Nephron (organoid): ENCODE data around the gene TNN.

Experiments used
- H3K27ac Mint-ChIP-seq, 3 experiments: 2 replicates each; pipeline ENCODE4 v1.8.0; 2020; ENCODE audit warnings: mixed read lengths in 3 of 3, mild to moderate bottlenecking in 2 of 3, moderate library complexity in 1 of 3
- H3K27me3 Mint-ChIP-seq: 2 replicates; pipeline ENCODE4 v1.8.0; 2021; ENCODE audit warnings: low read depth, mild to moderate bottlenecking, moderate library complexity, mixed read lengths
- H3K36me3 Mint-ChIP-seq: 2 replicates; pipeline ENCODE4 v1.8.0; 2020; ENCODE audit warnings: low read depth, mixed read lengths
- H3K4me1 Mint-ChIP-seq: 2 replicates; pipeline ENCODE4 v1.8.0; 2020; ENCODE audit warnings: mixed read lengths
- H3K4me3 Mint-ChIP-seq, 3 experiments: 2 replicates each; pipeline ENCODE4 v1.8.0; 2020; ENCODE audit warnings: mild to moderate bottlenecking in 3 of 3, mixed read lengths in 3 of 3, moderate library complexity in 2 of 3
- H3K9me3 Mint-ChIP-seq: 2 replicates; pipeline ENCODE4 v1.8.0; 2020; ENCODE audit warnings: mixed read lengths
- CTCF ChIP-seq, 3 experiments: fragments of 200-600 bp; sonication (generic); IDR thresholded peaks; one replicate each; pipeline ENCODE4 v1.5.0; 2021; ENCODE audit warnings: antibody characterized with exemption in 3 of 3; ENCODE audit not compliant: unreplicated experiment in 3 of 3

The TNN gene

GRCh38 chr1:175186433-175187160 is 119.0 kb downstream of the TNN start:
- no peak overlapping the region for H3K27ac Mint-ChIP-seq
- peaks cover under 1% of the 10 kb centered on the region for H3K4me1 Mint-ChIP-seq
- H3K27me3 Mint-ChIP-seq: peaks cover 56% of the 10 kb centered on the region
- no peaks in the 10 kb centered on the region for H3K36me3 Mint-ChIP-seq
- no peaks in the 10 kb centered on the region for H3K9me3 Mint-ChIP-seq
- no peak for TF ChIP-seq CTCF (IDR thresholded peaks at IDR 0.05; ENCODE audit: unreplicated experiment in 3 of 3)
- no peak overlapping the region for H3K4me3 Mint-ChIP-seq

- no peak overlapping the region for H3K4me3 Mint-ChIP-seq
- H3K36me3 Mint-ChIP-seq: no peaks in the 10 kb centered on the region
- peaks cover 13% of the 10 kb centered on the region for H3K4me1 Mint-ChIP-seq
Observed at GRCh38 chr1:175188936-175189335, 121.3 kb downstream of the TNN start.

GRCh38 chr1:175191659-175192058 is 124.0 kb downstream of the TNN start:
- H3K4me3 Mint-ChIP-seq: peak overlapping the region; percentile 88 to 91 (median 90)
- no peak for TF ChIP-seq CTCF (IDR thresholded peaks at IDR 0.05; ENCODE audit: unreplicated experiment in 3 of 3)
- no peaks in the 10 kb centered on the region for H3K36me3 Mint-ChIP-seq
- H3K27ac Mint-ChIP-seq: no peak overlapping the region
- H3K9me3 Mint-ChIP-seq: no peaks in the 10 kb centered on the region
- peaks cover 64% of the 10 kb centered on the region for H3K27me3 Mint-ChIP-seq
- H3K4me1 Mint-ChIP-seq: peaks cover 13% of the 10 kb centered on the region

More at GRCh38 chr1:175188936-175189335, 121.3 kb downstream of the TNN start:
- H3K27me3 Mint-ChIP-seq: peaks cover 66% of the 10 kb centered on the region
- no peak overlapping the region for H3K27ac Mint-ChIP-seq
- TF ChIP-seq CTCF (IDR thresholded peaks at IDR 0.05; ENCODE audit: unreplicated experiment in 3 of 3): no peak
- H3K9me3 Mint-ChIP-seq: no peaks in the 10 kb centered on the region

- no peak for TF ChIP-seq CTCF (IDR thresholded peaks at IDR 0.05; ENCODE audit: unreplicated experiment in 3 of 3)
- H3K27ac Mint-ChIP-seq: peak overlapping the region; percentile 39 to 65 (median 57)
- H3K9me3 Mint-ChIP-seq: no peaks in the 10 kb centered on the region
- H3K4me3 Mint-ChIP-seq: peak overlapping the region; percentile 88 to 91 (median 90)
- peaks cover 60% of the 10 kb centered on the region for H3K27me3 Mint-ChIP-seq
- H3K36me3 Mint-ChIP-seq: no peaks in the 10 kb centered on the region
- H3K4me1 Mint-ChIP-seq: peaks cover 13% of the 10 kb centered on the region
Observed at GRCh38 chr1:175192111-175192629, 124.5 kb downstream of the TNN start.

- Mint-ChIP-seq H3K27me3 (peaks cover 57% of the 10 kb centered on the region), H3K36me3 (no peaks in the 10 kb centered on the region), H3K9me3 (no peaks in the 10 kb centered on the region), H3K27ac (peak within 1 kb of the TSS; percentile 57 to 66 (median 65)), H3K4me3 (peak within 1 kb of the TSS; percentile 88 to 91 (median 90)), H3K4me1 (peaks cover 13% of the 10 kb centered on the region)
- TF ChIP-seq CTCF (IDR thresholded peaks at IDR 0.05; ENCODE audit: unreplicated experiment in 3 of 3): no peak
Observed at GRCh38 chr1:175192630-175193526, 125.2 kb downstream of the TNN start, which contains the start of gene KIAA0040. KIAA0040 (minus strand) TSS chr1:175192776; CDS start chr1:175161013, 31,763 bp downstream.
